IMR-90 (cell line): ENCODE results near the gene CLK2.

Source experiments
- CEBPB ChIP-seq: IDR thresholded peaks from 2 replicates; pipeline ENCODE4 v1.6.1; 2012; ENCODE audit warnings: low read depth, low read length, improper control_type of control experiment
- CTCF ChIP-seq: conservative IDR thresholded peaks from 2 replicates; pipeline ENCODE4 v1.5.1; 2012; ENCODE audit warnings: mild to moderate bottlenecking, low read depth, low read length, improper control_type of control experiment
- MAZ ChIP-seq: IDR thresholded peaks from 2 replicates; pipeline ENCODE4 v1.6.1; 2012; ENCODE audit warnings: low read depth, mild to moderate bottlenecking, low read length, improper control_type of control experiment, moderate library complexity, borderline replicate concordance
- NFE2L2 ChIP-seq: fragments of 150-350 bp; IDR thresholded peaks from 2 replicates; pipeline ENCODE4 v1.6.1; 2016; ENCODE audit warnings: low read depth, mild to moderate bottlenecking, low read length
- POLR2A ChIP-seq: IDR thresholded peaks from 2 replicates; pipeline ENCODE4 v1.6.1; 2012; ENCODE audit warnings: mild to moderate bottlenecking, low read depth, low read length
- RAD21 ChIP-seq: IDR thresholded peaks from 2 replicates; pipeline ENCODE4 v1.6.1; 2012; ENCODE audit warnings: low read length, improper control_type of control experiment
- RFX5 ChIP-seq: IDR thresholded peaks from 2 replicates; pipeline ENCODE4 v1.8.0; 2012; ENCODE audit warnings: low read depth, mild to moderate bottlenecking, low read length, moderate library complexity
- SMC3 ChIP-seq: fragments of 150-350 bp; IDR thresholded peaks from 2 replicates; pipeline ENCODE4 v1.6.1; 2016; ENCODE audit warnings: low read depth, mild to moderate bottlenecking, antibody characterized with exemption, low read length, moderate library complexity
- USF2 ChIP-seq: fragments of 150-350 bp; IDR thresholded peaks from 2 replicates; pipeline ENCODE4 v1.6.1; 2017; ENCODE audit warnings: mild to moderate bottlenecking, antibody characterized with exemption, low read length, low read depth

- TF ChIP-seq CTCF (no peak), MAZ (no peak), CEBPB (no peak), POLR2A (no peak), RFX5 (no peak), USF2 (no peak), RAD21 (no peak), SMC3 (no peak), NFE2L2 (no peak)
These were observed 5.9 kb downstream of the CLK2 start for GRCh38 chr1:155267373-155267772.
